B cell (primary cell): ENCODE data around the gene OTOA. TPM values are rescaled to one million over a fixed set of nuclear protein-coding genes. Genes with fewer than 3 reads are reported as not detected.
"Not testable (repeated sequence)": the region's sequence is repeated elsewhere in the genome, so short reads cannot be mapped to it uniquely, and the experiment has no call there.

Experiments used
- ATAC-seq: fragments of 200-7000 bp; cut with Tn5 transposase; one replicate; pipeline ENCODE4 v1.10.0; 2021; ENCODE audit warnings: low read depth, mild to moderate bottlenecking, moderate number of reproducible peaks, moderate library complexity
- CTCF ChIA-PET: fragments of 350-600 bp; sonication (Branson Sonifier 250); formaldehyde crosslinking; loops from one replicate; lab custom pipeline; 2021; ENCODE audit warnings: antibody characterized with exemption, inconsistent platforms; lab: Charles Lee
- POLR2A ChIA-PET: fragments of 350-600 bp; sonication (Branson Sonifier 250); formaldehyde crosslinking; loops from one replicate; lab custom pipeline; 2021; ENCODE audit warnings: antibody characterized with exemption; lab: Charles Lee
- DNase-seq: peaks from one replicate; pipeline ENCODE4 v3.0.0; 2013
- H2AFZ ChIP-seq: 2 replicates; pipeline ENCODE4 v1.6.1; 2012; ENCODE audit warnings: mild to moderate bottlenecking, low read depth, low read length; ENCODE audit not compliant: insufficient read depth, poor library complexity, severe bottlenecking
- H3K27ac ChIP-seq, 2 donors: 1 replicate in 1 of 2; 2 replicates in 1 of 2; pipeline ENCODE4 v1.5.1; 2012 to 2013; ENCODE audit warnings: low read length in 2 of 2, mild to moderate bottlenecking in 2 of 2, moderate library complexity in 1 of 2
- H3K27me3 ChIP-seq, 4 experiments: fragments of 200-600 bp in 1 of 4; sonication (generic) in 1 of 4; replicated peaks in 1 of 4; 1 replicate in 2 of 4; 2 replicates in 2 of 4; pipeline versions ENCODE4 v1.6.1 to v1.7.0; 2013 to 2016; ENCODE audit warnings: low read length in 3 of 4, mild to moderate bottlenecking in 2 of 4, mixed read lengths in 1 of 4, moderate library complexity in 1 of 4; ENCODE audit not compliant: insufficient read depth in 4 of 4, control insufficient read depth in 3 of 4; ENCODE audit errors: control extremely low read depth in 1 of 4
- H3K36me3 ChIP-seq, 2 experiments: replicated peaks in 1 of 2; 1 replicate in 1 of 2; 2 replicates in 1 of 2; pipeline versions ENCODE4 v1.6.1 to v1.7.1; 2013; ENCODE audit warnings: low read length in 1 of 2; ENCODE audit not compliant: insufficient read depth in 2 of 2, control insufficient read depth in 1 of 2; ENCODE audit errors: control extremely low read depth in 1 of 2, extremely low read depth in 1 of 2
- H3K4me1 ChIP-seq, 2 donors: fragments of 200-600 bp in 1 of 2; sonication (generic) in 1 of 2; 1 replicate in 1 of 2; 2 replicates in 1 of 2; pipeline versions ENCODE4 v1.5.1 to v1.6.1; 2013 to 2017; ENCODE audit warnings: low read length in 2 of 2; ENCODE audit not compliant: control insufficient read depth in 2 of 2, insufficient read depth in 2 of 2
- H3K4me2 ChIP-seq: replicated peaks from 2 replicates; pipeline ENCODE3; 2012; ENCODE audit warnings: mild to moderate bottlenecking, low read depth, low read length; ENCODE audit not compliant: poor library complexity, severe bottlenecking
- H3K4me3 ChIP-seq, 5 experiments: fragments of 200-600 bp in 1 of 5; sonication (generic) in 1 of 5; 1 replicate in 3 of 5; 2 replicates in 2 of 5; pipeline versions ENCODE4 v1.5.1 to v1.7.0; 2011 to 2016; ENCODE audit warnings: low read length in 4 of 5, mild to moderate bottlenecking in 4 of 5, low read depth in 2 of 5, control low read depth in 1 of 5, moderate library complexity in 1 of 5; ENCODE audit not compliant: insufficient read depth in 1 of 5; ENCODE audit errors: control extremely low read depth in 1 of 5, extremely low read depth in 1 of 5
- H3K79me2 ChIP-seq: fragments of 200-600 bp; sonication (generic); one replicate; pipeline ENCODE4 v1.6.0; 2016; ENCODE audit warnings: low read length; ENCODE audit not compliant: control insufficient read depth, insufficient read depth
- H3K9ac ChIP-seq: fragments of 200-600 bp; sonication (generic); 2 replicates; pipeline ENCODE4 v1.6.1; 2017; ENCODE audit warnings: mild to moderate bottlenecking, low read length, moderate library complexity
- H3K9me3 ChIP-seq, 3 donors: one replicate each; pipeline versions ENCODE4 v1.6.1 to v1.7.1; 2013; ENCODE audit warnings: low read length in 2 of 3; ENCODE audit not compliant: control insufficient read depth in 2 of 3, insufficient read depth in 1 of 3; ENCODE audit errors: control extremely low read depth in 1 of 3
- H4K20me1 ChIP-seq: 2 replicates; pipeline ENCODE4 v1.6.0; 2012; ENCODE audit warnings: mild to moderate bottlenecking, low read length; ENCODE audit not compliant: insufficient read depth, control insufficient read depth, poor library complexity, severe bottlenecking
- H3K27ac Mint-ChIP-seq: one replicate; pipeline ENCODE4 v1.8.0; 2021; ENCODE audit warnings: mixed read lengths
- H3K27me3 Mint-ChIP-seq: one replicate; pipeline ENCODE4 v1.8.0; 2021; ENCODE audit warnings: mixed read lengths
- H3K4me1 Mint-ChIP-seq: one replicate; pipeline ENCODE4 v1.8.0; 2021; ENCODE audit warnings: mixed read lengths
- H3K4me3 Mint-ChIP-seq: one replicate; pipeline ENCODE4 v1.8.0; 2021; ENCODE audit warnings: mixed read lengths
- H3K9me3 Mint-ChIP-seq: one replicate; pipeline ENCODE4 v1.8.0; 2022; ENCODE audit warnings: mixed read lengths; ENCODE audit not compliant: insufficient read depth
- CTCF ChIP-seq: fragments of 200-600 bp; IDR thresholded peaks from one replicate; pipeline ENCODE4 v1.8.0; 2022; ENCODE audit warnings: antibody characterized with exemption, mild to moderate bottlenecking
- EZH2 ChIP-seq: IDR thresholded peaks from 2 replicates; pipeline ENCODE4 v1.6.1; 2012; ENCODE audit warnings: borderline replicate concordance, low read depth, mild to moderate bottlenecking, moderate library complexity, low read length; ENCODE audit not compliant: insufficient read depth, poor library complexity, severe bottlenecking
- WGBS: methylation state at CpG from one replicate; pipeline ENCODE4 v1.1.5; 2013; ENCODE audit warnings: missing lambda C conversion rate; ENCODE audit not compliant: insufficient coverage; 5-methylcytosine and 5-hydroxymethylcytosine counted together
- intact Hi-C: fragments of 100-400 bp; cut with micrococcal nuclease; formaldehyde crosslinking; loops from one replicate; pipeline ENCODE4 v1.10.0; 2022
- polyA plus RNA-seq: library from polyadenylated mRNA; depleted of rRNA; stranded (reverse); fragments of >200 nt; gene quantifications from 2 replicates; pipeline ENCODE4 v1.2.3, GENCODE V29; 2012
- total RNA-seq, 2 donors: library from RNA; stranded (reverse); fragments of 120-200 nt in 1 of 2; gene quantifications; 1 replicate in 1 of 2; 2 replicates in 1 of 2; pipeline versions ENCODE4 v1.2.3 to v1.2.4, GENCODE V29; 2013 to 2022

The OTOA gene
- total and polyA plus RNA-seq, 2 donors (not counting 1 experiment from before 2014, with no cell fraction given) = 0.39 TPM; not detected in 1

DNA sequence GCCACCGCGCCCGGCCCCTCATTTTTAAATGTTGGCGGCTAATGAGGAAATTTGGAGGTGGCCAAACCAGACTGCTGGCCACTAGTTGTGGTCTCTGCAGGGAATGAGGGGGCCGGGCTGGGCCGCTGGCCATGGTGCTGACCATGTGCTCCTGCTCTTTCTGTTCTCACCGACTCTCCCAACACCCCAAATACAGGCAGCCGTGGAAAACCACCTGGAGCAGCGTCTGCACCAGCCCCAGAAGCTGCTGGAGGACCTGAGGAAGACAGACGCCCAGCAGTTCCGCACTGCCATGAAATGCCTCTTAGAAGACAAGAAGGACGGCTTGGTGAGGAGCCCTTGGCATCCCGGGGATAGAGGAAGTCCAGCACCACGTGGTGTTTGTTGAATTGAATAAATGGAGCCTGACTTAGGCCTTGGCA lies 21.3 kb downstream of the OTOA start:
- DNase-seq (no peak), ATAC-seq (no peak)
- Mint-ChIP-seq H3K27ac (no peak overlapping the region), H3K9me3 (no peaks in the 10 kb centered on the region), H3K4me3 (no peak overlapping the region), H3K4me1 (no peaks in the 10 kb centered on the region), H3K27me3 (peaks cover 15% of the 10 kb centered on the region)
- CTCF ChIA-PET = interaction anchor here (2.1 kb wide), 1 partner anchor 22 kb away, joined by 5 read pairs; no protein-coding TSS in a partner anchor
- Histone ChIP-seq H3K9ac (no peak overlapping the region), H2AFZ (no peak overlapping the region), H3K27ac (no peak overlapping the region), H4K20me1 (no peaks in the 10 kb centered on the region), H3K4me2 (no peak overlapping the region), H3K36me3 (no peaks in the 10 kb centered on the region), H3K9me3 (peaks cover 0 to 3% (median 0%) of the 10 kb centered on the region in 3 donors), H3K4me1 (peaks cover 0 to 5% of the 10 kb centered on the region in 2 donors), H3K79me2 (no peaks in the 10 kb centered on the region), H3K27me3 (peaks cover 0 to 8% (median 4%) of the 10 kb centered on the region in 4 experiments), H3K4me3 (no peak overlapping the region)
- TF ChIP-seq EZH2 (no peak), CTCF (no peak)
- POLR2A ChIA-PET = no interaction called here
- intact Hi-C loops = no loop called here
- 77% methylated on average over 9 of the region's 14 CpGs for WGBS

DNA sequence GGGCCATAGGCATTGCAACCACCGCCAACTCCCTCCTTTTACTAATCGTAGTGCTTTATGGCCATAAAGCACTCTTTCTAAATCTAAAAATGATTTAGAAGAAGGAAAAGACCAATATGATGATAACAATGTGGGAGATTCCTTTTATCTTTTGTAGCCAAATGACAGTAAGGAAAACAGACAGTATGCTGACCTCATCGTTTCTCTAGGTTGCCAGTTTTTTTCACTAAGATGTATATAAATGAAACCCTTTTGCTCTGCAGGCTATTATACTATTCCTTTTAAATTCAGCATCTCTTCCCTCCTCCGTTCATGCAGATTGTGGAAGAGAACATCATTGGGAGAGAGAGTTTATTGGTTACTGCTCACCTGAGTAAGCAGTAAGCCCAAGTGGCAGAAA lies 25.3 kb downstream of the OTOA start:
- Mint-ChIP-seq H3K9me3 (no peaks in the 10 kb centered on the region), H3K27me3 (peaks cover 9% of the 10 kb centered on the region), H3K4me3 (no peak overlapping the region), H3K4me1 (no peaks in the 10 kb centered on the region), H3K27ac (no peak overlapping the region)
- intact Hi-C loops = no loop called here
- Histone ChIP-seq H3K9ac (no peak overlapping the region), H3K4me3 (no peak overlapping the region), H3K4me1 (peaks cover 0 to 3% of the 10 kb centered on the region in 2 donors), H2AFZ (no peak overlapping the region), H3K36me3 (no peaks in the 10 kb centered on the region), H3K27ac (no peak overlapping the region), H3K27me3 (no peaks in the 10 kb centered on the region), H3K79me2 (no peaks in the 10 kb centered on the region), H3K4me2 (no peak overlapping the region), H3K9me3 (peaks cover 0 to 3% (median 0%) of the 10 kb centered on the region in 3 donors), H4K20me1 (no peaks in the 10 kb centered on the region)
- ChIA-PET CTCF (no interaction called here), POLR2A (no interaction called here)
- TF ChIP-seq CTCF (no peak), EZH2 (no peak)
- ATAC-seq (no peak), DNase-seq (no peak)
- no CpG with 5 or more reads among the region's 4 CpGs for WGBS

GRCh38 chr16:21690967-21691366 lies 27.2 kb downstream of the OTOA start:
- H3K9me3 Mint-ChIP-seq, H3K27ac Mint-ChIP-seq, intact Hi-C loops, H3K27ac ChIP-seq, H3K9ac ChIP-seq, H3K36me3 ChIP-seq, H3K4me3 Mint-ChIP-seq, H4K20me1 ChIP-seq, CTCF ChIA-PET, ATAC-seq, H3K27me3 Mint-ChIP-seq, POLR2A ChIA-PET, H3K4me2 ChIP-seq, H2AFZ ChIP-seq, H3K79me2 ChIP-seq, H3K4me1 Mint-ChIP-seq, DNase-seq, H3K4me3 ChIP-seq, H3K9me3 ChIP-seq, H3K4me1 ChIP-seq, H3K27me3 ChIP-seq: not testable (repeated sequence)
- WGBS = no CpG with 5 or more reads among the region's 4 CpGs
